Ishikawa (cell line): ENCODE results near the gene PSMB11.

Experiments used
- CEBPB ChIP-seq: IDR thresholded peaks from 2 replicates; pipeline ENCODE4 v1.6.1; 2012
- CREB1 ChIP-seq: IDR thresholded peaks from 2 replicates; pipeline ENCODE4 v1.6.1; 2012; ENCODE audit warnings: low read depth
- EGR1 ChIP-seq: IDR thresholded peaks from 2 replicates; pipeline ENCODE4 v1.6.1; 2012
- EP300 ChIP-seq: IDR thresholded peaks from 2 replicates; pipeline ENCODE4 v1.6.1; 2012; ENCODE audit warnings: borderline replicate concordance
- FOXM1 ChIP-seq: IDR thresholded peaks from 2 replicates; pipeline ENCODE4 v1.6.1; 2012; ENCODE audit warnings: low read depth, borderline replicate concordance
- NFIC ChIP-seq: IDR thresholded peaks from 2 replicates; pipeline ENCODE4 v1.6.1; 2012
- RAD21 ChIP-seq: IDR thresholded peaks from 2 replicates; pipeline ENCODE4 v1.6.1; 2012; ENCODE audit warnings: low read depth
- TAF1 ChIP-seq: IDR thresholded peaks from 2 replicates; pipeline ENCODE4 v1.6.1; 2012; ENCODE audit warnings: low read depth, mild to moderate bottlenecking
- YY1 ChIP-seq: IDR thresholded peaks from 2 replicates; pipeline ENCODE4 v1.6.1; 2012; ENCODE audit warnings: low read depth
- ZBTB7A ChIP-seq: IDR thresholded peaks from 2 replicates; pipeline ENCODE4 v1.6.1; 2012; ENCODE audit warnings: low read depth
- TF ChIP-seq, protein P1 (sequence below): IDR thresholded peaks from 2 replicates; pipeline ENCODE4 v1.6.1; 2012
- TF ChIP-seq, protein P2 (sequence below): IDR thresholded peaks from 2 replicates; pipeline ENCODE4 v1.6.1; 2012; ENCODE audit warnings: low read depth, mild to moderate bottlenecking

DNA sequence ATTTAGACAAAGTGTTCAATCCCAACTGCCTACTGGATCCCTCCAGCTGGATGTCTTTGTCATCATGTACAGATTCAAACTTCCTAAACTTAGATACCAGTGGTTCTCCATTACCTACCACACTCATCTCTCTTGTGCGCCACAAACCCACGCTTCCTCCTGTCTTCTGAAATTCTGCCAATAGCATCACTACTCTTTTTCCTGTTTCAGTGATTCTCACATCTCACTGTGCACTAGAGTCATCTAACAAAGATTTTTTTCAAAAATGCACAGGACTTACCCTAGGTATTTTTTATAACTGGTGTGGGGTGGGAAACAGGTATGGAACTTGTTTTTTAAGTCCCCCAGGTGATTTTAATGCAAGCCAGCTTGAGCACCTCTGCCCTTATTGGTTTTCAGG is 13.2 kb upstream of the PSMB11 start:
- no peak for TF ChIP-seq YY1
- TF ChIP-seq, protein P1, sequence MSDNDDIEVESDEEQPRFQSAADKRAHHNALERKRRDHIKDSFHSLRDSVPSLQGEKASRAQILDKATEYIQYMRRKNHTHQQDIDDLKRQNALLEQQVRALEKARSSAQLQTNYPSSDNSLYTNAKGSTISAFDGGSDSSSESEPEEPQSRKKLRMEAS, result no peak
- TF ChIP-seq, protein P2, sequence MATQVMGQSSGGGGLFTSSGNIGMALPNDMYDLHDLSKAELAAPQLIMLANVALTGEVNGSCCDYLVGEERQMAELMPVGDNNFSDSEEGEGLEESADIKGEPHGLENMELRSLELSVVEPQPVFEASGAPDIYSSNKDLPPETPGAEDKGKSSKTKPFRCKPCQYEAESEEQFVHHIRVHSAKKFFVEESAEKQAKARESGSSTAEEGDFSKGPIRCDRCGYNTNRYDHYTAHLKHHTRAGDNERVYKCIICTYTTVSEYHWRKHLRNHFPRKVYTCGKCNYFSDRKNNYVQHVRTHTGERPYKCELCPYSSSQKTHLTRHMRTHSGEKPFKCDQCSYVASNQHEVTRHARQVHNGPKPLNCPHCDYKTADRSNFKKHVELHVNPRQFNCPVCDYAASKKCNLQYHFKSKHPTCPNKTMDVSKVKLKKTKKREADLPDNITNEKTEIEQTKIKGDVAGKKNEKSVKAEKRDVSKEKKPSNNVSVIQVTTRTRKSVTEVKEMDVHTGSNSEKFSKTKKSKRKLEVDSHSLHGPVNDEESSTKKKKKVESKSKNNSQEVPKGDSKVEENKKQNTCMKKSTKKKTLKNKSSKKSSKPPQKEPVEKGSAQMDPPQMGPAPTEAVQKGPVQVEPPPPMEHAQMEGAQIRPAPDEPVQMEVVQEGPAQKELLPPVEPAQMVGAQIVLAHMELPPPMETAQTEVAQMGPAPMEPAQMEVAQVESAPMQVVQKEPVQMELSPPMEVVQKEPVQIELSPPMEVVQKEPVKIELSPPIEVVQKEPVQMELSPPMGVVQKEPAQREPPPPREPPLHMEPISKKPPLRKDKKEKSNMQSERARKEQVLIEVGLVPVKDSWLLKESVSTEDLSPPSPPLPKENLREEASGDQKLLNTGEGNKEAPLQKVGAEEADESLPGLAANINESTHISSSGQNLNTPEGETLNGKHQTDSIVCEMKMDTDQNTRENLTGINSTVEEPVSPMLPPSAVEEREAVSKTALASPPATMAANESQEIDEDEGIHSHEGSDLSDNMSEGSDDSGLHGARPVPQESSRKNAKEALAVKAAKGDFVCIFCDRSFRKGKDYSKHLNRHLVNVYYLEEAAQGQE, result no peak
- TF ChIP-seq RAD21, result no peak
- no peak for TF ChIP-seq EGR1
- no peak for TF ChIP-seq CREB1
- no peak for TF ChIP-seq EP300
- no peak for TF ChIP-seq NFIC
- TF ChIP-seq TAF1, result no peak
- TF ChIP-seq CEBPB, result no peak
- TF ChIP-seq ZBTB7A, result no peak
- no peak for TF ChIP-seq FOXM1
